GM19099 (cell line): ENCODE results near the gene FRMPD2.

ENCODE experiments used
- POLR2A ChIP-seq: IDR thresholded peaks from 3 replicates; pipeline ENCODE4 v1.6.1; 2011; ENCODE audit warnings: low read depth; ENCODE audit not compliant: insufficient read length; ENCODE audit errors: extremely low read depth

FRMPD2 gene, protein sequence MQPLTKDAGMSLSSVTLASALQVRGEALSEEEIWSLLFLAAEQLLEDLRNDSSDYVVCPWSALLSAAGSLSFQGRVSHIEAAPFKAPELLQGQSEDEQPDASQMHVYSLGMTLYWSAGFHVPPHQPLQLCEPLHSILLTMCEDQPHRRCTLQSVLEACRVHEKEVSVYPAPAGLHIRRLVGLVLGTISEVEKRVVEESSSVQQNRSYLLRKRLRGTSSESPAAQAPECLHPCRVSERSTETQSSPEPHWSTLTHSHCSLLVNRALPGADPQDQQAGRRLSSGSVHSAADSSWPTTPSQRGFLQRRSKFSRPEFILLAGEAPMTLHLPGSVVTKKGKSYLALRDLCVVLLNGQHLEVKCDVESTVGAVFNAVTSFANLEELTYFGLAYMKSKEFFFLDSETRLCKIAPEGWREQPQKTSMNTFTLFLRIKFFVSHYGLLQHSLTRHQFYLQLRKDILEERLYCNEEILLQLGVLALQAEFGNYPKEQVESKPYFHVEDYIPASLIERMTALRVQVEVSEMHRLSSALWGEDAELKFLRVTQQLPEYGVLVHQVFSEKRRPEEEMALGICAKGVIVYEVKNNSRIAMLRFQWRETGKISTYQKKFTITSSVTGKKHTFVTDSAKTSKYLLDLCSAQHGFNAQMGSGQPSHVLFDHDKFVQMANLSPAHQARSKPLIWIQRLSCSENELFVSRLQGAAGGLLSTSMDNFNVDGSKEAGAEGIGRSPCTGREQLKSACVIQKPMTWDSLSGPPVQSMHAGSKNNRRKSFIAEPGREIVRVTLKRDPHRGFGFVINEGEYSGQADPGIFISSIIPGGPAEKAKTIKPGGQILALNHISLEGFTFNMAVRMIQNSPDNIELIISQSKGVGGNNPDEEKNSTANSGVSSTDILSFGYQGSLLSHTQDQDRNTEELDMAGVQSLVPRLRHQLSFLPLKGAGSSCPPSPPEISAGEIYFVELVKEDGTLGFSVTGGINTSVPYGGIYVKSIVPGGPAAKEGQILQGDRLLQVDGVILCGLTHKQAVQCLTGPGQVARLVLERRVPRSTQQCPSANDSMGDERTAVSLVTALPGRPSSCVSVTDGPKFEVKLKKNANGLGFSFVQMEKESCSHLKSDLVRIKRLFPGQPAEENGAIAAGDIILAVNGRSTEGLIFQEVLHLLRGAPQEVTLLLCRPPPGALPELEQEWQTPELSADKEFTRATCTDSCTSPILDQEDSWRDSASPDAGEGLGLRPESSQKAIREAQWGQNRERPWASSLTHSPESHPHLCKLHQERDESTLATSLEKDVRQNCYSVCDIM (N-terminal part only)

DNA sequence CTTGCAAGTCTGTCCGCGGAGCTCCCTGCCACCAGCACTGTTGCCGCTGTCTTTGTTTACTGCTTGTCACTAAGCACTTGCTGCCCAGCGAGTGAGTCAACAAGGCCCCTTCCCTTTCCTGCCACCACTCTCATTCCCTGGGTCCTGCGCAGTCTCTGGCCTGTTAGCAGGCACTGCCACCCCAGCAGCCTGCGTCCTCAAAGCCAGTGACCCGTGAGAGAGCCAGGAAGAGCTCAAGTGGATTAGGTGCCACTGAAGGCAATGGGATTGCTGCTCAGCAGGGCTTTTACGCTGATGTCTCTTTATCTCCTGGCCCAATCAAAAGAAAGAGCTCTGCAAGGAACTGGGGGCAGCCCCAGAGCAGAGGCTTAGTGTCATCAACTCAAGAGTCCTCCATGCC is at the start of gene FRMPD2:
Gene FRMPD2 (minus strand): TSS at position 61 of the 400 bp plus-strand sequence. CDS start 129 bp downstream, outside the sequence.
- TF ChIP-seq POLR2A = no peak

DNA sequence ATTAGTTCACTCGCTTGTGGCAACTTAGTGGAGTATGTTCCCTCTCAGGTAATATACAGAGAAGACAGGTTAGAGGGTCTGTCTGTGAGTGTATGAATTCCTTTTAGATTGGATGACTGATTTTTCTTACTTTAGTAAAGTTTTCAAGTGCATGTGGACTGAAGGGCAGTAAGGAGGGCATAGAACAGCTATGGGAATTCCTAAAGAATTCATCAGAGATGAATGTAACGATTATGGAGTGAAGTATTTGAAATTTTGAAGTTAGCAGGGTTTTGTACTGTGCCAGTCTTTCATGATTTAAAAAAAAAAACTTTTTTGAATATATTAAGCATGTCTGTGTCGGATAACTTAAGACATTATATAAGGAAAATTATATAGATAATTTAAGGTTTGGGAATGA is 47.5 kb upstream of the FRMPD2 start:
- no peak for TF ChIP-seq POLR2A

DNA sequence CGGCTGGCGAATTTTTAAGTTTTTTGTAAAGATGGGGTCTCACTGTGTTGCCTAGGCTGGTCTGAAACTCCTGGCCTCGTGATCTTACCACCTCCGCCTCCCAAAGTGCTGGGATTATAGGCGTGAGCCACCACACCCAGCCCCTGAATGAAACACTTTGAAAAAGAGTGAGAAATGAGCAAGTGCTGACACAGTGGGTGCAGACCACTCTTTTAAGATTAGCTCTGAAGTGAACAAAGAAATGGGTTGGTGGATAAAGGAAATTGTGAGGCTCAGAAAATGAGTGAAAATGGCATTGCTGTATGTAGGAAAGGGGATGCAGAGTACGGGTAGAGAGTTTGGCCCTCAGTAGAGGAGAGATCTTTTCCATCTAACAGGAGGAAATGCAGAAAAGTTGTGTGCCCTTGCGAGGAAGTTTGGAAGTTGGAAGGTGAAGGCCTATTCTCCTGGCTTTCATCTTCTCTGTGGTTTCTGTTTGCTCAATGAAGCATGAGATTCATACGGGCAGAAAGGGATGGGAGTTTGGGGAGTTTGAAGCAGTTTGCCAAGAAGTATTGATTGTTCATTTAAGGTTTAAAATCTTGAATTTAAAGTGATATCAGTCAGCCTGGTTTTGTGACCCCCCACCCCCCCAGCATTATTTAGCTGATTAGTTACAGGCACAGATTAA is 43.0 kb upstream of the FRMPD2 start:
- no peak for TF ChIP-seq POLR2A

DNA sequence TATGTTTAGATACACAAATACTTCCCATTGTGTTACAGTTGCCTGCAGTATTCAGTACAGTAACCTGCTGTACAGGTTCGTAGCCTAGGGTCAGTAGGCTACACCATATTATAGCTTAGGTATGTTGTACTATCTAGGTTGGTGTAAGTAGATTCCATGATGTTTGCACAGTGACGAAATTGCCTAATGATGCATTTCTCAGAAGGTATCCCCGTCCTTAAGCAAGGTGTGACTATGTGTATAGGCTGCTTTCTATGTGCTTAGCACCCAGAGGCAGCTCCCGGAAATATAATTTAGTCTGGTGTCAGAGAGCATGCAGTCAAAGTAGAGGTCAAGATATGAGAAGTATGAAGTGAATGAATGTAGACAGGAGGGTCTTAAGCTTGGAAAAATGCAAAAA is 41.7 kb upstream of the FRMPD2 start:
- no peak for TF ChIP-seq POLR2A

DNA sequence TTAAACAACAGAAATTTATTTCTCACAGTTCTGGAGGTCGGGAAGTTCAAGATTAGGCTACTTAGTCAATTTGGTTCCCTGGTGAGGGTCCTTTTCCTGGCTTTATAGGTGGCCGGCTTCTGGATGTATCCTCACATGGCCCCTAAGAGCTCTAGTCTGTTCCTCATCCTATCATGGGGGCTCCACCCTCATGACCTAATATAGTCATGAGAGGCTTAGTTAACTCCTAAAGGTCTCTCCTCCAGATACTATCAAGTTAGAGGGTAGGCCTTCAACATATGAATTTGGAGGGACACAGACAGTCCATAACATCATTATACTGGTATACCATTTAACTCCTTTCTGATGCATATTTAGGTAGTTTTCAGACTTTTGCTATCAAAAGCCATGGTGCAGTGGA is 39.6 kb upstream of the FRMPD2 start:
- TF ChIP-seq POLR2A = no peak

DNA sequence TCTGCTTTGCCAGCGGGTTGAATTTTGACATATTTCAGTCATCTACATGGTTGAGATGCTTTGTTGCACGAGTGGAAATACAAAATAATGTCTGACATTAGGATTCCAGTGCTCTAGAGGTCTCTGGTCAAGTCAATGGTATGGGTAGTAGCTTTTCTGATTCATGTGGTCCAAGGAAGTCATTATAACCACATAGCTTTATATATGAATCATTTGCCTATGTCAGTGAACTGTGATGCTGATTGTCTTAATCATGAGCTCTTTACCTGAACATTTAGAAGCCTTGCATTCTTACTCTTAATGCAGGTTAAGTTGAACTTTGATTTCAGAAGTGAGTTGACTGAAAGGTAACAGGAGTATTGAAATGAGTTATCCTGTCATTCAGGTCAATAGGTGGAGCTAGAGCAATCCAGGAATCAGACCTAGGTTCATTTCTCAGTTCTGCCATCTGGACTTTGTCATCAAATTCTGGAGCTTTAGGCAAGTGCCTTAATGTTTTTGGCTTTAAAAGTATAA is 35.3 kb upstream of the FRMPD2 start:
- TF ChIP-seq POLR2A = no peak

DNA sequence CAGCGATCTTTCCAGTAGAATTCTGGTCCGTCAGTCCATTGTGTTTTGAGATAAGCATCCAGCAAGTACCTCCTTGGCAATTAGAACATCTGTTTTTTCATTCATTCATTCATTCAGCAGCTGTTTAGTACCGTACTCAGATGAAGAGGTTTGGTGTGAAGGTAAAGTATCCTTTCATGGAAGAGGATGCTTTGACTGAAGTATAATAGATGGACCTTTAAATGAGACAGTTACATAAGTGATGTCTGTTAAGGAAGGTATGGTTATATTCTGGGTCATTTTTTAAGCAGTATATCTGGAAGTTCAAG is 33.2 kb upstream of the FRMPD2 start:
- TF ChIP-seq POLR2A = no peak

DNA sequence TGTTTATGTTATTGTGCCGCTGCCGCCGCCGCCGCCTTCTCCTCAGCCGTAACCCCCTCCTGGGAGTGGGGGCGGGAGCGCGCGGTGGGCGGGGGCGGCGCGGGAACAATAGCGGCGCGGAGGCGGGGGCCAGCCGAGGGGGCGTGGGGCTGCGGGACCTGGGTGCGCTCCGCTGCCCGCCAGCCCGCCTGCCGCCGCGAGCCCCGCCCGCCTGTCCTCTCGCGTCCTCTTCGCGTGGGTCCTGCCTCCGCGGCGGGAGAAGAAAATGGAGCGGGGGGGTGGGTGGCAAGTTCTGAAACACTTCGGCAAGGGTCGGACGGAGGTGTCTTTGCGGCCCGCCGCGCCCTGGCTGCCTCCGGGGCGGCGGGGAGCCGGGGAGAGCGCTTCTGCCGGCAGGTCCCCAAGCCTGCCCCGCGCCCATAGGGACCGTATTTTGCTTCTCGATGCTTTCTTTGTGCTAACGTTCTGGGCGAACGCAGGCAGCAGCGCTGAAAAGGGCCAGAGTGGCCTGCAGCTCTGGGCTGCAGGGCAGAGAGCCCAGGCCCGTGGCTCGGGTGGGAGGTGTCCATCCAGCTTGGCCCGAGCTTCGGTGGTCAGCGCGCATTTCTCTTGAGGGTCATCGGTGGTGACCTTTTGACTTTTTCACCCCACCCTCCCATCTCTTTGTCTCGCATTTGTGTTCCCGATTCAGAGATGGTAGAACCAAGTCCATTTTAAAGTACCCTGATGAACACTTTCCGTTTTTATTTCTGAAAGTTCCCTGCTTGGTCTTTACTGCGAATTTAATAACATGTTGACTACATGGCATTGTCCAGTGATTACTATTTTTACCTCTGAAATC is 32.6 kb upstream of the FRMPD2 start:
- no peak for TF ChIP-seq POLR2A

DNA sequence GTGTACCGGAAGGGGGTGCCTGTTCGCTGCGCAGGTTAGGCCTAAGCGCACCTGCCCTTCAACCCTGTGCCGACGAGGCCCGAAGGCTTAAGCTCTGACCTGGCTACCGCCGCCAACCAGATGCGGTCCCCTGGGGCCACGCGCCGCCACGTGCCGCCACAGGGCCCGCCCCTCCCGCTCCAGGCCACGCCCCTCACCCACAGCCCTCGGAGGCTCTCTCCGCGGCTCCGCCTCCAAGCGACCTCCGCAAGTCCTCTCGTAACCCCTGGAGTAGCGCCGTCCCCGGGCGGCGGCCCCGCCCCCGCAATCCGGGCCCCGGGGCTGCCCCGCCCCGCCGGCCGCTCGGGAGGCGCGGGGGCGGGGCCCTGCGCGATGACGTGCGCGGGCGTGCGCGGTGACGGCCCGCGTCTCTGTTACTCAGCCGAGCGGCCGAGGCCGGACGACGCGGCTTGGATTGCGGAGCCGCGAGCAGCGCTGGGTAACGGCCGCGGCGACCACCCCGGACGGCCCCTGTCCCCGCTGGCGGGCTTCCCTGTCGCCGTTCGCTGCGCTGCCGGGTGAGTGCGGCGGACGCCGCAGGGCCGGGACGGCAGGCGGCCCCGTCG is 31.9 kb upstream of the FRMPD2 start, which contains the start of gene MAPK8:
Gene MAPK8 (plus strand): TSS at position 413 of the 605 bp plus-strand sequence. CDS start 94,984 bp downstream, outside the sequence.
- peak; percentile 87 for TF ChIP-seq POLR2A

DNA sequence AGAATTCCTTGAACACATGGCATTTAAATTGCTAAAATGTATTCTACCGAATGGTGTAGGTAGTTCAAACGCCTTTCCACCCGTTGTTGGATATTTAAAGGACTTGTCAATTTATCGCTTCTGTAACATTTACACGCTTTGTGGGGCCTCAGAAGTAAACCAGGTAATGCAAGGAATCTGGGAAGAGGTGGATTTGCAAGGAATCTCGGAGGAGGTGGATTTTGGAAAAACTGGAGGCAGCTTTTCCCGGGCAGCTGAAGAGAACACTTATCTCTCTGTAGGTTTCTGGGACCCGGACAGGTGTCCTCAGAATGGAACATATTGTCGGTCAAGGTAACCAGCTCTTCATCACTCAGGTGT is 31.4 kb upstream of the FRMPD2 start:
- TF ChIP-seq POLR2A = no peak

DNA sequence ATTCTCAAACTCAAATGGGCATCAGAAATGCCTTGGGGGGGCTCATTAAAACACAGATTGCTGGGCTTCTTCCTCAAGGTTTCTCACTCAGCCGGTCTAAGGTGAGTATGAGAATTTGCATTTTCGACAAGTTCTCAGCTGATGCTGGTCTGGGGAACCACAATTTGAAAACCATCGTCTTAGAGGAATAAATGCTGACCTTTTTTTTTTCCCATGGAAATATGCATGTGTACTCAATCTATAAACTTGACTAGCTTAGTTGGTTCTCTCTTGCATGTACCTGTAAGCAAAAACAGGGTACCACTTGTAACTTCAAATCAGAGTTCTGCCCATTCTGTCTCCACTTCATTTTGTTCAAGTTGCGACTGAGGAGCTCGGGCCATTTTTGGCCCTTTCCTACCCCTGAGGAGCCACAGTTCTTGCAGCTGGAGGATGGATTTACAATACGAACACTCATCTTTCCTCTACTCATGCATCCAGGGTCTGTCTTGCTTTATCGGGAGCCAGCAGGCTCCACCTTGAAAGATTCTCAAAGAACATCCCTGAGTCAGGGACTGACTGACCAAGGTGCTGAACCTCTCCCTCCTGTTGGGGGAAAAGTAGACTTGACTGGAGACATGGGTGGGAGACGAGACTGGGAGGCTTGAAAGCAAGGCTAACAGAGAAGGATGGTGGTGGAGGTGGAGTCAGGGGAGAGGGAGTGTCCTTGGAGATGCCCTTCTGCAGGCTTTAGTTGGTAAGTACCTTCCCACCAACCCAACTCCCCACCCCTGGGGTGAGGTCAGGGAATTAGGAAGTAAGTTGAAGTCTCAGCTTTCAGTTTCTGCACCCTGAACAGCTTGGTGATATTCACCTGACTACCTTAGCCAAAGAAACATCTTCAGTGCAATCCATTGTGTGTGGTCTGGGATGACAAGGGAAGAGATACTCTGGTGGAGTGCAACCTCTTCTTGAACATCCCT is 28.3 kb upstream of the FRMPD2 start:
- TF ChIP-seq POLR2A = no peak

DNA sequence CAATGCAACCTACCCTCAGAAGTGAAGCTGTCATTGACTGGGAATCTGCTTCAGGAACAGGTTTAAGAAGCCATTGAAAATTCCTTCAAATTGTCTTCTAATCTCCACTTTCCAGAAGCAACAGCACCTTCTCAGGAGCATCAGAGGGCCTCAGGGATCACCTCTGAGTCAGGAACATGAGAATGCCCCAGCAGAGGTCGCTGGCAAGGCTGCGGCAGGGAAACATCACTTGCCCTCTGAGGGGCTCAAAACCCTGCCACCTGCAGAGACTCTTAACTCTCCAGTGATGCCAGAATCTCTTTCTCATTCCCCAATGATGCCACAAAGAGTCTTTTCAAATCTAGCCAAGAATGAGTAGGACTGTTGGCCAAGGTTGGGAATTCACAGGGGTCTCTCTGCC is 26.1 kb upstream of the FRMPD2 start:
- no peak for TF ChIP-seq POLR2A

DNA sequence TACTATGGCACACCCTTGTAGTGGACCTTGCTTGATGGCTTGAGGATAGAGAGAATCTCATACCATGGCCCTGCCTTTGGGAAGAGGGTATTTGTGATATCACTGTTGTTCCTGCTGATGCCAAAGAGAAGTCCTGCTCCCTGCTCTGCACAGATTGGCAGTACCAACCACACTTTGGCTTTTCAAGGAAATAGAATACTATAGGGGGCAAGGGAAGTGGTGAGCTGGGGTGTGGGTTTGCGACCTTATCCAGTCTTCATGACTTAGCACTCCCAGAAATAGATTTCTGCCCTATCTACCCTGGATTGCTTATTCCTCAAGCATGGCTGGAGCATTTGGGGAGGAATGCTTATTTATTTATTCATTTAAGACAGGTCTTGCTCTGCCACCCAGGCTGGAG is 25.2 kb upstream of the FRMPD2 start:
- TF ChIP-seq POLR2A = no peak

DNA sequence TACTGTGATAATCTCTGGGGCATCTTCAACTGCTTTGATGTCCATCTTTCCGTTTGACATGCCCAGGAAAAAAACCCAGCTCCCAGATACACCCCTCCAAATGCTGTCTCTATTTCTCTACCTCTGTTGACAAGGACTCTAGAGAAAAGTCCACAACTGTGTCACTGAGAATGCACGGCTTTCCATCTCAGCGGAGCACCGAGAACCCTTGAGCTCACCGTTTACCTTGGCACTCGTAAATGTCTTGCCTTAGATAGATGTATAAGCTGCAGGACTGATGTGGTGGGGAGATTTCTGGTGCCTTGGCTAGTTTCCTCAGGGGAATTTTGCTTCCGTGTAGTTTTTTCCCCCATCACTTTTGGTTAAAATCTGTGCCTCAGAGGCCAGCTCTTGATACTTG is 24.6 kb upstream of the FRMPD2 start:
- no peak for TF ChIP-seq POLR2A
